ENCODE results near the gene RNF152.

The RNF152 gene, protein sequence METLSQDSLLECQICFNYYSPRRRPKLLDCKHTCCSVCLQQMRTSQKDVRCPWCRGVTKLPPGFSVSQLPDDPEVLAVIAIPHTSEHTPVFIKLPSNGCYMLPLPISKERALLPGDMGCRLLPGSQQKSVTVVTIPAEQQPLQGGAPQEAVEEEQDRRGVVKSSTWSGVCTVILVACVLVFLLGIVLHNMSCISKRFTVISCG

DNA sequence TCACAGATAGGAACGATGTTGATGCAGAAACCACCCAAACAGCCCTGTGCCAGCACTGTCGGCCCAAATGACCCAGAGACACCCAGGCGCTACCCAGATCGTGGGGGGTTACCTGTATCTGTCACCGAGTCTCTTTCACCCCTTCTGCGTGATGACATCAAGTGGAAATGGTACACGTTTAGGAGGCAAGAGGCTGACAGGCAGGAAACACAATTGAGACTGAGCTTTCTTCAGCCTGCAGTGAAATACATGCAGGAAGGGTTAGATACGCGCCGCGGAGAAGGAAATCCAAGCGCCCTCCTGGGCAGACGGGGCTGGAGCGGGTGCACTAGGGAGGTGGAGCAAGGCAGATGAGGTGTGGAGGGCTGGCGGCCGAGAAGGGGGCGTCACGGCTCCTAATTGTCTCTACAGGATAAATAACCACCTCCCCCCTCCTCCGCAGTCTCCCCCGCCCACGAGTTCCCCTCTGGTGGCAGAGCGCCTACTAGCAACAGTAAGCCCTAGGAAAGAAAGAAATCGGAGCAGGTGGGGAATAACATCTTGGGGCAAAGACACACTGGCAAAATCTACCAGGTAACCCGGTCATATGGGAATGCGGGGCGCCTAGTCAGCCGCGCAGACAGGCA is at the start of gene RNF152:
RNF152 (minus strand) TSS at position 325 of the 626 bp plus-strand sequence. CDS start 76,544 bp downstream, outside the sequence.
- H3K4me3 ChIP-seq (ENCODE audit: low read depth, low read length) = peak within 1 kb of the TSS; percentile 78
- no peak for DNase-seq (ENCODE audit: low read depth)
- TF ChIP-seq, protein P1, sequence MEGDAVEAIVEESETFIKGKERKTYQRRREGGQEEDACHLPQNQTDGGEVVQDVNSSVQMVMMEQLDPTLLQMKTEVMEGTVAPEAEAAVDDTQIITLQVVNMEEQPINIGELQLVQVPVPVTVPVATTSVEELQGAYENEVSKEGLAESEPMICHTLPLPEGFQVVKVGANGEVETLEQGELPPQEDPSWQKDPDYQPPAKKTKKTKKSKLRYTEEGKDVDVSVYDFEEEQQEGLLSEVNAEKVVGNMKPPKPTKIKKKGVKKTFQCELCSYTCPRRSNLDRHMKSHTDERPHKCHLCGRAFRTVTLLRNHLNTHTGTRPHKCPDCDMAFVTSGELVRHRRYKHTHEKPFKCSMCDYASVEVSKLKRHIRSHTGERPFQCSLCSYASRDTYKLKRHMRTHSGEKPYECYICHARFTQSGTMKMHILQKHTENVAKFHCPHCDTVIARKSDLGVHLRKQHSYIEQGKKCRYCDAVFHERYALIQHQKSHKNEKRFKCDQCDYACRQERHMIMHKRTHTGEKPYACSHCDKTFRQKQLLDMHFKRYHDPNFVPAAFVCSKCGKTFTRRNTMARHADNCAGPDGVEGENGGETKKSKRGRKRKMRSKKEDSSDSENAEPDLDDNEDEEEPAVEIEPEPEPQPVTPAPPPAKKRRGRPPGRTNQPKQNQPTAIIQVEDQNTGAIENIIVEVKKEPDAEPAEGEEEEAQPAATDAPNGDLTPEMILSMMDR (IDR thresholded peaks at IDR 0.05; ENCODE audit: low read depth, low read length, missing control alignments) = peak; percentile 26
- in situ Hi-C loops (cut with HindIII; ENCODE audit: low sequenced_read_pairs) = no loop called here

DNA sequence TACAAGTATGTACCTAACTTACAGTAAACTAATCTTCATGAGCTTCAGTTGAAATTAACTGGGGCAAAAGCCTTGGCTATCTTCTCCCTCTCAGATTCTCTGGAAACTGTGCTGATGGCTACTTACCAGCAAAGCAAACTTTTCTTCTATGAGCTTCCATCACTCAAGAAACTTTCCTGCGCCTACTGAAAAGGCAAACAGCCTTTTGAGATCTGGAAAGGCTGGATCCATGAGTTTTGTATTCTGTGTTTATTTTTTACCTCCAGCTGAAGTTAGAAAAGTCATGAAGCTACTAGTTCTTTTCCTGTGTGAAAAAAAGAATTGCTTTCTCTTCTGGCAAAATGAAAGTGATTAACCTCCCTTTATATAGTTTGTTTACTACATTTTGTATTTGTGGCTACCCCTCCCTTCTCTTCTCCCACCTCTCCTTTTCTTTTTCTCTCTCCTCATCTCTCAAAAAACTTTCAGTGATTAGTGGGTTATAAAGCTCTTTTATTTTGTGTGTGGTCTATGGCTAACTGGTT is 49.2 kb upstream of the RNF152 start:
- H3K4me3 ChIP-seq (ENCODE audit: low read depth, low read length) = no peak overlapping the region
- TF ChIP-seq, protein P1 (IDR thresholded peaks at IDR 0.05; ENCODE audit: low read depth, low read length, missing control alignments) = no peak
- in situ Hi-C loops (cut with HindIII; ENCODE audit: low sequenced_read_pairs) = no loop called here
- DNase-seq (ENCODE audit: low read depth) = no peak

DNA sequence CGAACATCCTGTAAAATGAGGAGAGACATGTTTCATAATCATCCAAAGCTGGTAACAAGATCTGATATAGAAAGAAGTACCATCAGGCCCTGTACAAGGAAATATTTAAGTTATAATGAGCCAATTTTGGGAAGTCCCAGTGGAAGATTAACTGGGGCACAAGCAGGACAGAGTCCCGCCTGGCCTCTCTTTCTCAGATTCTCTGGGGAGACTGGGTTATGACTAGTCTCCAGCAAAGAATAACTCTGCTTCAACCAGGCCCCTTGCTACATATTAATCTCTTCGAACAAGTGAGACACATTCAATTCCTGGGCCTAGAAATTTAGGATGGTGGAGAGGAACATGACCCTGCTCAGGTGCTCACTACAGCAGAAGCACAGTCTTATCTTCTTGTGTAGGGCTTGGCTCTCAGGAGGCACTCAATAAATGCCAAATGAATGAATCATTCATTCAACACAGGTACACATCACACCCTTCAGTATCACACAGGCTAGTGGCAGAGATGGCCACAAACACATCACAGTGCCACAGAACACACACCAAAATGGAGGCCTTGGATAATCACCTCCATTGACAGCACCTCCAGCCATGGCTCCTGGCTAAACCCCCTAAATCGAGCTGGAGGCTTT is 46.4 kb upstream of the RNF152 start:
- TF ChIP-seq, protein P1 (IDR thresholded peaks at IDR 0.05; ENCODE audit: low read depth, low read length, missing control alignments) = no peak
- in situ Hi-C loops (cut with HindIII; ENCODE audit: low sequenced_read_pairs) = no loop called here
- H3K4me3 ChIP-seq (ENCODE audit: low read depth, low read length) = no peak overlapping the region
- DNase-seq (ENCODE audit: low read depth) = no peak

DNA sequence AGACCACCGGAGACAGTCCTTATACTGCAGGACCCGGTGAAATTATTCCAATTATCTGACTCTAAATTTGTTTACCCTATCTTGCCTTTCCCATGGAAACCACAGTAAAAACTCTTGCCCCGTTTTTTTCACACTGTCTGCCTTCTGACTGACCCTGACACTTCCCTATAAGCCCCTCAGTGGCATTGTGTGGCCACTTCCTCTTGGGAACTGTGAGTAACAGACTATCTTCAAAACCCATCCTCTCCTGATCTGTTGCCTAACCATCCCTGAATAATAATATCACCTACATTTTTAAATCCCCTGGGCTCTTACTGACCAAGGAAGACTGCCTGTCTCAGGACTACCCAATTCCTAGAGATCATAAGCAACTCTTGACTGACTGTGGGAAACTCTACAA is 42.6 kb upstream of the RNF152 start:
- DNase-seq (ENCODE audit: low read depth) = no peak
- TF ChIP-seq, protein P1 (IDR thresholded peaks at IDR 0.05; ENCODE audit: low read depth, low read length, missing control alignments) = no peak
- H3K4me3 ChIP-seq (ENCODE audit: low read depth, low read length) = no peak overlapping the region
- in situ Hi-C loops (cut with HindIII; ENCODE audit: low sequenced_read_pairs) = no loop called here

DNA sequence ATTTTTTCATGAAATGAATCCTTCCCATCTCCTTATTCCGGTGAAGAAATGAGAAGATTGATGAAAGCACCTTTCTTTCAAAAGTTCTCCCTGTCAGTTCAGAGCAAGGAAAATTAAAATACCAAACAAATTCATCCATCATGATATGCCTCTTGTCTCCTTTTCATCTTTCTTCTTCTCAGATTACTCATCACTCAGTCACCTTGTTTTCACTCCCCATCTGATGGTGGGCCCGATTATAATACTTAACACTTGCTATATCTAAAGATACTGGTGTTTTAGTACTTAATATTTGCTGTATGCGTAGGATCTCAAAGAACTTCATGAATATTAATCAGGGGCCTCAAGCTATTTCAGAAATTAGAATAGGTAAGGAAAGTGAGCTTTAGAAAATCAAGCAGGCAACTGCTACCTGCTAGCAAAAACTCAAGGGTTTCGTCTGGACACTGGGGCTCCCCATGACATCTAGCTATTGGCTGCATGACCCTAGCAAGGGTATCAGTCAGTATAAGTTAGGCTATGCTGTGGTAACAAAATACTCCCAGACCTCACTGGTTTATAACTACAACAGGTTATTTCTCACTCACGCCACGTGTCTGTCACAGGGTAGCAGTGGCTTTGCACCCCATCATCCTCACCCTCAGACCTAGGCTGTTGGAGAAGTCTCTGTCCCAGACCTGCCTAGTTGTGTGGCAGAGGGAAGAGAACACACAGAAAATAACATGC is 39.0 kb upstream of the RNF152 start:
- TF ChIP-seq, protein P1 (IDR thresholded peaks at IDR 0.05; ENCODE audit: low read depth, low read length, missing control alignments) = no peak
- H3K4me3 ChIP-seq (ENCODE audit: low read depth, low read length) = no peak overlapping the region
- no peak for DNase-seq (ENCODE audit: low read depth)
- in situ Hi-C loops (cut with HindIII; ENCODE audit: low sequenced_read_pairs) = no loop called here
